Measurements from ENCODE around the gene KARS1.

The KARS1 gene

DNA sequence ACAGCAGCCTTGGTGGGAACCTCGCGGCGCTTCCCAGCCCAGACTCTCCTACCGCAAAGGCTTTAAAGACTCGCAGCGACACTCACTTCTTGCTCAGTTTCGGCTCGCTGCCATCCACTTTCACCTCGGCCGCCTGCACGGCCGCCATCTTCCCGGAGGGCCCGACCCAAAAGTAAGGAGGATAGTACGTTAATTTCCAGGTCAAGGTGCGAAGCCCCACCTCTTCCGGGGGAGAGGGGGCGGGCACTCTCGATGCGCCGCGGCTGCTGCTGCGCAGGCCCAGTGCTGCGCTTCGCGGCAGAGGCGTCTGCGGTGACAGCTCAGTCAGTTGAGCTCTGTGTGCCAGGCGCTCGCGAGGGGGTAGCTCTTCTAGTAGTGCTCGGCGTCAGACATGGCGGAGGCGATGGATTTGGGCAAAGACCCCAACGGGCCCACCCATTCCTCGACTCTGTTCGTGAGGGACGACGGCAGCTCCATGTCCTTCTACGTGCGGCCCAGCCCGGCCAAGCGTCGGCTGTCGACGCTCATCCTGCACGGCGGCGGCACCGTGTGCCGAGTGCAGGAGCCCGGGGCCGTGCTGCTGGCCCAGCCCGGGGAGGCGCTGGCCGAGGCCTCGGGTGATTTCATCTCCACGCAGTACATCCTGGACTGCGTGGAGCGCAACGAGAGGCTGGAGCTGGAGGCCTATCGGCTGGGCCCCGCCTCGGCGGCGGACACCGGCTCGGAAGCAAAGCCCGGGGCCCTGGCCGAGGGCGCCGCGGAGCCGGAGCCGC is at the start of gene KARS1, which contains the start of gene TERF2IP:
Gene KARS1 (minus strand): TSS at position 174 of the 773 bp plus-strand sequence. CDS start 26 bp downstream, at position 148.
Gene TERF2IP (plus strand): TSS at position 282 of the 773 bp plus-strand sequence. CDS start 110 bp downstream, at position 392.
- peak; percentile 38 to 96 (median 93) for DNase-seq

GRCh38 chr16:75695708-75696107 is 48.2 kb upstream of the KARS1 start:
- DNase-seq = no peak

GRCh38 chr16:75687361-75687760 is 39.9 kb upstream of the KARS1 start:
- no peak for DNase-seq

- no peak for DNase-seq
Measured at GRCh38 chr16:75682308-75682707, 34.8 kb upstream of the KARS1 start.

DNA sequence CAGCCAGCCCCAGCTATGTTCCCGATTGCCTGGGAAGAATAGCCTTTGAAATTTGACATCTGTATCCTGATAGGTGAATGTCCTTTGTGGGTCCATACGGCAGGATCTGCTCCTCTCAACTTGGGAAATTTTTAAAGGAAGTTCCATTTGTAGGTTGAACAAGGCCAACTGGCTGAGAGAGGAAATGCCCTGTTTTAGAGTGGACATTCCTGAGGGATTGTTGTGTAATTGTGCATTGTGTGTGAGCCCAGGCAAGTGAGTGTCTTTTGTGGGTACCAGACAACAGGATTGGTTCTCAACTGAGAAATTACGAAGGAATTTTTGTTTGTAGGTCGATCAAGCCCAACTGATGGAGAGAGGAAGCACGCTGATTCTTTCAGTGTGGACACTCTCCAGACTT is 31.9 kb upstream of the KARS1 start:
- no peak for DNase-seq

DNA sequence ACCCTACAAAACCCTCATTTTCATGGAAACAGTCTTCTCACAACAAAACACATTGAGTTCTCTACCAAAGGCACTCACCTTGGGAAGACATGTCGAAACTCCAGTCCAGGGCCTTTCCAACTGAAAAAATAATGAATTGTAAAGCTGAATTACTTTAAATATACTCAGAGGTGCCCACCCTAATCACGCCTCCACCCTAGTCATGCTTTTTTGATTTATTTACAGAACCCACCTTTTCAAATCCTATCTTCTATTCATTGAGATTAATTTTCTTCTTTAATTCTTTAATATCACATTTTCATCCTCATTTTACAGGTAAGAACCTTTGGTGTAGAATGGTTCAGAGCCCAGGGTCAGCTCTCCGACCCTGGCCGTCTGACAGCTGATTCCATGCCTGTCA is 29.4 kb upstream of the KARS1 start, which contains the start of gene CPHXL2:
Gene CPHXL2 (minus strand): TSS at position 101 of the 400 bp plus-strand sequence. CDS start 10 bp downstream, at position 91.
- DNase-seq = no peak

DNA sequence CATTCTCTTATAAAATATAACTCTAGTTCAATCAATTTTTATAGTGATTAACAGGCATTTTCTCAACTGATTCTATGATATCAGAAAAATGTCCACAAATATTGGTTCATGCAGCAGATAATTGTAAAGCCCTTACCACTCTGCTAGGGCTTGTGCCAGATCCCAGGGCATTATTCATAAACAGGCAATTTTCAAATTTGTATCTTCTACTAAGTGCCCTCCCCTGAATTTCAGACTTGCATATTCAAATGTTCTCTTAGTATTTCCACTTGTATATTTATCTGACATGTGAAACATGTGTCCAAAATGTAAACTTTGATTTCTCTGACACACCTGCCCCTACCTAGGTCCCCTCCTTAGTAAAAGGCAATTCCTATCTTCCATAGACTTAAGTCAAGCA is 20.0 kb upstream of the KARS1 start:
- no peak for DNase-seq

DNA sequence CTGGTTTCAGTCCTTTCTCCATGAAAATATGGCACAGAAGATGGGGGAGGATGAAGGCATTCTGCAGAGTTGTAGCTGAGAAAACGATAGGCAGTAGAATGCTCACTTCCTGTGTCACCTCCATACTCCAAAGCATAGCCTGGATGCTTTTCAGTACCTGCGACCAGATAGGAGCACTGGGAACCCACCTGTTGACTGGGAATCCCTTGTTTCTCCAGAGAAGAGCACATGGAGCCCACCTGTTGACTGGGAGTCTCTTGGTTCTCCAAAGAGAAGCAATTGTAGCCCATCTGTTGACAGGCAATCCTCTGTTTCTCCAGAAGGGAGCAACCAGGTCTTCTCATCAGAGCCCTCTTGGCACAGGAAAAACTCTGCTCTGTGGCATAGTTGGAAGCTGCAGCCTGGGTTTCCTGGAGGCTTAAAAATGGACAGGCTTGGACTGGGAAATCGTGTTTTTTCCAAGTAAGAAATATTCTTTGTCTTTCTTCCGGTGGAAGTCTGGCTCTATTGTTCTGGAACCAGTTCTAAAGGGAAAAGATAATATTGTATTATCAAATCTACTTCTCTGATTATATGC is 13.3 kb upstream of the KARS1 start:
- DNase-seq = peak in 2 of 14 donors; percentile 11 to 14

DNA sequence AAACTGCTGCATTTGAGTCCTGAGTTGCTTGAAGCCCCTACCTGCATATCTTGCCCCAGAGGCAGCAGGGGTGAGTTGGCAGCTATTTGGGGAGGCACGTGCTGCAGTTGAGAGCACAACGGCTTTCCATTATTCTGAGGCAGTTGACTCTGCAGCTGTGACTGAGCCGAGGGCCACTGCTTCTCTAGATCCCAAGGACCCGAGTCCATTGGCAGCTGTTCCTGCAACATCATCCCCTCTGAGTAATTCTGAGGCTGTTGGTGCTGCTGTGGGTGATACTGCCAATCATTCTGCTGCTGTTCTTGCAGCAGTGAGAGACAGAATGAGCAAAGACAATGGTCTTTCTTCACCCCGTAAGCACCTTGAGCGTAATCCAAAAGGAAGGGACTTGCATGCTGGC is 12.9 kb upstream of the KARS1 start:
- peak in 7 of 14 donors; percentile 5 to 52 (median 19) for DNase-seq

DNA sequence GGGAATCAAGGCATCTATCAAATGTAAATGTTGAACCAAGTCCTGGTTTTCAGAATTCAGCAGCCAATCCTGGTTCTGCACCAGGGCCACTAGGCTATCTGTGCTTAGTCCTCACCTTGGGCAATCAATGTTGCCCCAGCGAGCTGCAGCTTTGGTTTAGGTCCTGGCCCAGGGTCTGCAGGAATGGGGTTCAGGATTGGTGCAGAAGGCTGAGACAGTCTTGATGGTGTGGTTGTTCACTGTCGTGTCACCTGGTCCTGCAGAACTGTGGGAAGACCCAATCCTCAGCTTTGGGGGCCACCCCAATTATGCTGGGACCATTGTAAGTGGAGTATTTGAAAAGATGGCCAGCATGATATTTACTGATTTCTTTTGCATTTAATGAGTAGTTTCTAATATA is 10.7 kb upstream of the KARS1 start:
- DNase-seq = no peak

DNA sequence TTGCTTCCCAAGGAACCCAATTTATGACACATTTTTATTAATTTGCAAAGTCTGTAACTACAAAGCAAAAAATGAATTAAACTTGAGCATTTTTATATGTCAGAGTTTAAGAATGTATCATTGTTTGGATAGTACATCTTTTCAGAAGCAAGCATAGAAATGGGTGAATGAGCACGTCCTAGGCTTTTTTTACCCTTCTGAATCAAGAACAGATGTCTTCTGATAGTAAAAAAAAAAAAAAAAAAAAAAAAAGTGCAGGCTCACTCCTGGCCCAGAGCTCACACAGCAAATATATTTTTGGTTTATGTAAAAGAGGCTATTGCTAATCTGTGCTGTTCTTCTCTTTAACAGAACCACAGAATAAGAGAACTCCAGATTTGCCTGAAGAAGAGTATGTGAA is 6.5 kb upstream of the KARS1 start:
- DNase-seq = no peak

- DNase-seq = peak; percentile 22 to 84 (median 74)
Measured at GRCh38 chr16:75648265-75649076, 1.0 kb upstream of the KARS1 start.

DNA sequence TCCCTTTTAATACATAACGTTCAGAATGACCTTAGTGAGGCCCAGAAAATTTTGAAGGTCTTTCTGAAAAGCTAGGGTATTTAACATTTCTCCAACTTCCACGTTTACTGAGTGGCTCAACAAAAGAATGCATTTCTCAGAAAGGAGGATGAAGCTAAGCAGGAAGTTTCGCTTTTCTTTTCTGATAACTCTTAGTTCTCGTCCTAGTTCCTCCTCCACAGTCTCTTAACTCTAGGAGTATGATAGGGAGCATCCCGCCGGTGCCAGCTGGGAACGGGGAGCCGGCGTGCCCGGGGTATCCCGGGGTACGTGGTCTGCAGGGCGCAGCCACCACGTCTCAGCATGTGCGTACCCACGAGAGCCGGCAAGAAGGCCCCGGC is 363 bp downstream of the KARS1 start:
- DNase-seq = peak in 1 of 14 donors; percentile 43

GRCh38 chr16:75644240-75645012 is 3.0 kb downstream of the KARS1 start:
- no peak for DNase-seq

DNA sequence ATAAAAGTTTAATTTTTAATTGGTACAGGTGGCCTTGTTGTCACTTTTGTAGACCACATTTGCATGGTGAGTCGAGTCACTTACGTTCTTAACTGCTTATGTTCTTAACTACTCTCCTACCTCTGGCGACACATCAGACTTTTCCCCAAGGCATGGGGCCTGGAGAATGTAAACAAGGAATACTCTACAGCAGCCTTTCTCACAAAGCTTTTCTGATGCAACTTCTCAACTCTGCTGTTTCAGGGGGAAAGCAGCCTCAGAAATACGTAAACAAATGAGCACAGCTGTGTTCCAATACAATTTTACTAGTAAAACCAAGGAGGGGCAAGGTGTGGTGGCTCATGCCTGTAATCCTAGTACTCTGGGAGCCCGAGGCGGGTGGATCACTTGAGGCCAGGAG is 6.9 kb downstream of the KARS1 start:
- no peak for DNase-seq

- DNase-seq = no peak
Measured at GRCh38 chr16:75635036-75635435, 12.4 kb downstream of the KARS1 start.

DNA sequence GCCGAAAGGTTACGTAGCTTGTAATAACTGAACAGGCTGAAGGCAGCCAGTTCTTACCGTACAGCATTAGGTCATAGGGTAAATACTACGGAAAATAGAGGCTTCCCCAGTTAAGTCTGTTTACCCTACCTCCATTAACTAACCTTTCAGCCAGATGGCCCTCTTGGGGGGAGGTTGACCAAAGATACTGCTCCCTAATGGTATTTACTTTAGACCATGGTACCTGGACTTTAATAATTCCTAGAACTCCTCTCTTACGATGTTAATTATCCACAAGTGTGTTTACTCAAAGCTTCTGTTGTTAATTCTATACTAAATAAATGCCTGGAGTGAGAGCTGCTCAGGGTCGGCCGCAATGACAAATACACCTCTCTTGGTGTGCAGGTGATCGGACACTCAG is 14.6 kb downstream of the KARS1 start:
- DNase-seq = no peak

GRCh38 chr16:75630052-75630451 is 17.4 kb downstream of the KARS1 start:
- DNase-seq = no peak

DNA sequence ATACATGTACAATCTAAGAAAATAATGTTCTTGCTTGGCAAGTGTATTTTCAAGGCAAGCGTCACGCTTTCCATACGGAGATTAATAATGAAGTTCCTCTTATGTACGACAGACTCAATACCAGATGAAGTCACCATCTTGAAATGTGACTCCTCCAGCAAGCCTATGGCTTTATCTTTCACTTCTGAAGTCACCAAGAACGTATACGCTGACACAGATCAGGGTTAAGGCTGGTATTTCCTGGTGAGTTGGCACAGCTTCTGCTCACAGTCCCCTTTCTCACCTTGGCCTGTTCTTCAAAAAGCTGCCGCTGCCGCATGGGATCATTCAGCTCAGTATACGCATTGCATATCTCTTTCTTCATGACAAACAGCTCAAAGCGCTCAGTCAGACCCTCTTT is 18.3 kb downstream of the KARS1 start:
- DNase-seq = no peak

- no peak for DNase-seq
Measured at GRCh38 chr16:75628351-75628750, 19.1 kb downstream of the KARS1 start.

GRCh38 chr16:75627851-75628250 is 19.6 kb downstream of the KARS1 start:
- DNase-seq = no peak

DNA sequence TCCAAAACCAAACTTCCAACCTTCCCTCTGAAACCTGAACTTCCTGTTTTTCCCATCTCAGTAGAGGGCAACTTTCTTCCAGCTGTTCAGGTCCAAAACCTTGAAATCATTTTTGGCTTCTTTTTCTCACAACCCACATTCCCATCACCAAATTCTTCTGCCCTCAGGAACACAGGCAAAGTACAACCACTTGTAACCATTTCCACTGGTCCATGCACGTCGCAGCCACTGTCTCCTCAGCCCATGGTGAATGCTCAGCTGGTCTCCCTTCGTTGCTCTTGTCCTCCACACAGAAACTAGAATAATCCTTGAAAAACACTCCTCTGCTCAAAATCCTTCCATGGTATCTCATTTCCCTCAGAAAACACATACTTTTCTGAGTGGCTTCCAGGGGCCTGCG is 20.7 kb downstream of the KARS1 start:
- DNase-seq = no peak

Data from C1 segment of cervical spinal cord (tissue), 14 donors.